Measurements from ENCODE around the gene DTNBP1. TPM values are rescaled to one million over a fixed set of nuclear protein-coding genes. Genes with fewer than 3 reads are reported as not detected.

DTNBP1 gene, protein sequence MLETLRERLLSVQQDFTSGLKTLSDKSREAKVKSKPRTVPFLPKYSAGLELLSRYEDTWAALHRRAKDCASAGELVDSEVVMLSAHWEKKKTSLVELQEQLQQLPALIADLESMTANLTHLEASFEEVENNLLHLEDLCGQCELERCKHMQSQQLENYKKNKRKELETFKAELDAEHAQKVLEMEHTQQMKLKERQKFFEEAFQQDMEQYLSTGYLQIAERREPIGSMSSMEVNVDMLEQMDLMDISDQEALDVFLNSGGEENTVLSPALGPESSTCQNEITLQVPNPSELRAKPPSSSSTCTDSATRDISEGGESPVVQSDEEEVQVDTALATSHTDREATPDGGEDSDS
- 17.9 TPM for polyA plus RNA-seq (2012; ENCODE audit: insufficient read depth, insufficient read length, low read depth)

DNA sequence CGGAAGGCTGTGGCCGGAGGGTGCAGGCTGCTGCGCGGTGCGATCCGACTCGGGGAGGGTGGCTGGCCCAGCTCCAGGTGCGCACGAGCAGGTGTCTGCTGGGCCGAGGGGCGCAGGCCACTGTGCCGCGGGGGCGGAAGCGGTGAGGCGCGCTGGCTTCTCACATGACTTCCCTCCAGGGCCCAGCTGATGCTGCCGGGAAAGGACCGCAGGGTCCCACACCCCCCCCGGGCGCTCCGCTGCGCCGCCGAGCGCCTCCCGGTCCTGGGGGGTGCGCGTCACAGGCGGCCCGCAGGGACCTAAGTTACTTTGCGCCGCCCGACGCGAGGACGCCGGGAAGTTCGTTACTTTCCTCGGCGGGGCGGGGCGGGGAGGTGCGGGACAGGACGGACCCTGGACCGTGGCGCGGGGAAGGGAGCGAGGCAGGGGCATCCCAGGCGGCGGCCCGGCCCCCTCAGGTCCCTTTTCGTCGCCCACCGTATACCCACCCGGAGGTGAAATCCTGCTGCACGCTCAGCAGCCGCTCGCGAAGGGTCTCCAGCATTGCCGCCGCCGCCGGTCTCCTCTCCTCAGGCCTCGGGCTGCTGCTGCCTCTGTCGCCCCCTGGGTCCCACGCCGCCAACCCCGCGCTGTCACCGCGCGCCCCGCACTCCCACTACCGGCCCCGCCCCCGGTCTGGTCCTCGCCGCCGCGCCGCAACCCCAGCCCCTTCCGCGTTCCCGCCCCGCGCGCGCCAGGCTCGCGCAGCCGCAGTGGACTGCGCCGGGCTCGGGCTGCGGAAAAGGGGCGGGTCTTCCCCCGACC, at the start of gene DTNBP1:
Gene DTNBP1 (minus strand): TSS at position 703 of the 804 bp plus-strand sequence. CDS start 159 bp downstream, at position 544.
- H3K4me1 ChIP-seq: no peaks in the 10 kb centered on the region
- H3K36me3 ChIP-seq: no peaks in the 10 kb centered on the region
- H3K27me3 ChIP-seq: peaks cover 3% of the 10 kb centered on the region
- no peaks in the 10 kb centered on the region for H3K9me3 ChIP-seq
- H3K4me3 ChIP-seq (ENCODE audit: low read depth, low read length): peak within 1 kb of the TSS; percentile 73
- TF ChIP-seq, protein P1, sequence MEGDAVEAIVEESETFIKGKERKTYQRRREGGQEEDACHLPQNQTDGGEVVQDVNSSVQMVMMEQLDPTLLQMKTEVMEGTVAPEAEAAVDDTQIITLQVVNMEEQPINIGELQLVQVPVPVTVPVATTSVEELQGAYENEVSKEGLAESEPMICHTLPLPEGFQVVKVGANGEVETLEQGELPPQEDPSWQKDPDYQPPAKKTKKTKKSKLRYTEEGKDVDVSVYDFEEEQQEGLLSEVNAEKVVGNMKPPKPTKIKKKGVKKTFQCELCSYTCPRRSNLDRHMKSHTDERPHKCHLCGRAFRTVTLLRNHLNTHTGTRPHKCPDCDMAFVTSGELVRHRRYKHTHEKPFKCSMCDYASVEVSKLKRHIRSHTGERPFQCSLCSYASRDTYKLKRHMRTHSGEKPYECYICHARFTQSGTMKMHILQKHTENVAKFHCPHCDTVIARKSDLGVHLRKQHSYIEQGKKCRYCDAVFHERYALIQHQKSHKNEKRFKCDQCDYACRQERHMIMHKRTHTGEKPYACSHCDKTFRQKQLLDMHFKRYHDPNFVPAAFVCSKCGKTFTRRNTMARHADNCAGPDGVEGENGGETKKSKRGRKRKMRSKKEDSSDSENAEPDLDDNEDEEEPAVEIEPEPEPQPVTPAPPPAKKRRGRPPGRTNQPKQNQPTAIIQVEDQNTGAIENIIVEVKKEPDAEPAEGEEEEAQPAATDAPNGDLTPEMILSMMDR (IDR thresholded peaks at IDR 0.05; ENCODE audit: low read depth, low read length): no peak
- peak; percentile 87 for DNase-seq

DNA sequence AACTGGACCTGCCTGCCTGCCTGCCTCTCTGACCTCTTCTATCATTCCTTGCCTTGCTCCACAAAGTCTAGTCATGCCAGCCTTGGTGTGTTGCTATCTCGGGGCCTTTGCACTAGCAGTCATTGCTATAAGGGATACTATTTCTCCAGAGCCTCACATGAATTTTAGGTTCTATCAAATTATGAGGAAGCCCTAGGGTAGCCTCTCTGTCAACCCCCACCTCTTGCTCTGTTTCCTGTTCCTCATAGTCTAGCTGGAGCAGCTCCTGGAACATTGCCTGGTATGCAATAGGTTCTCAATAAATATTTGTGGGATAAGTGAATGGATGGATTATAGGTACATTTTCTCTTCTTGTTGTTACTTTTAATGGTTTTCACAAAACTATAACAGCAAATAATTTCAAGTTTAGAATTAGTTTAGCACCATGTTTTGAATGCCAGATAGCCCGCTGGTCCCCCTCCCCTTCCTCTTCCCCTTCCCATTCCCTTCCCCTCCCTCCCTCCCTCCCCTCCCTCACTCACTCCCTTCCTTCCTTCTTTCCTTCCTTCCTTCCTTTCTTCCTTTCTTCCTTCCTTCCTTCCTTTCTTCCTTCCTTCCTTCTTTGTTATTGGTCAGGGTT, 46.9 kb upstream of the DTNBP1 start:
- Histone ChIP-seq H3K9me3 (no peaks in the 10 kb centered on the region), H3K27me3 (no peaks in the 10 kb centered on the region), H3K4me3 (ENCODE audit: low read depth, low read length) (no peak overlapping the region), H3K36me3 (no peaks in the 10 kb centered on the region), H3K4me1 (no peaks in the 10 kb centered on the region)
- TF ChIP-seq, protein P1 (IDR thresholded peaks at IDR 0.05; ENCODE audit: low read depth, low read length): no peak
- no peak for DNase-seq

DNA sequence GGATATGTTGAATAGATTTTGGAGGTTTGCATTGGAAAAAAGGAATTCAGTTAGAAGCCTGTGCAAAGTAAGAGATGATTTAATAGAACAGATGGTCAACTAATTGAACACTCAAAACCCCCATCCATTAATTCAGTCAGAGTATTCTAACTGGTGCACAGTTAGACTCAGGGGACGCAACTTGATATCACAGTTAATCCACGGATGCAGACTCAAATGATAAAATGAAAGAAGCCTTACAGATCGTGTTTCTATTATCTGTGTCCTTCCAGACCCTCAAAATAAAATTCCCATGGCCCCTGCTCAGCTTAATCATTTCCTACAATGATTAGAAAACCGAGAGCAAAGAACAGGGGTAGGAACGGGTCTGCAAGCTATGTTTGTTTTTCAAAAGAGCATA, 45.4 kb upstream of the DTNBP1 start:
- Histone ChIP-seq H3K4me1 (no peaks in the 10 kb centered on the region), H3K4me3 (ENCODE audit: low read depth, low read length) (no peak overlapping the region), H3K36me3 (no peaks in the 10 kb centered on the region), H3K27me3 (no peaks in the 10 kb centered on the region), H3K9me3 (no peaks in the 10 kb centered on the region)
- DNase-seq: no peak
- TF ChIP-seq, protein P1 (IDR thresholded peaks at IDR 0.05; ENCODE audit: low read depth, low read length): no peak

DNA sequence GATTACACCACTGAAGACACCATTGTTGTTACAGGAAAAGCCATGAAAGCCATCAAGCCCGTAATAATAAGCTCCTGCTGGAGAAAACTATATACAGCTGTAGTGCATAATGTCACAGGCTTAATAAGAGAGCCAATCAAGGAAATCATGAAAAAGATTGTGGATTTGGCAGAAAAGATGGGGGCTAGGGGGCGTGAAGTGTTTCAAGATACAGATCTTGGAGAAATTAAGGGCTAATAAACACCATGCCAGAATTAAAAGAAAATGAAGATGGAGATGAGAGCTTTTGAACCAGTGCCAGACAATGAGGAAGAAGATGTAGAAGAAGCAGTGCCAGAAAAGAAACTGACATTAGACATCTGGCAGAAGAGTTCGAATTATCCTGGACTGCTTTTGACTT, 43.2 kb upstream of the DTNBP1 start:
- Histone ChIP-seq H3K36me3 (no peaks in the 10 kb centered on the region), H3K27me3 (no peaks in the 10 kb centered on the region), H3K4me3 (ENCODE audit: low read depth, low read length) (no peak overlapping the region), H3K9me3 (no peaks in the 10 kb centered on the region), H3K4me1 (no peaks in the 10 kb centered on the region)
- TF ChIP-seq, protein P1 (IDR thresholded peaks at IDR 0.05; ENCODE audit: low read depth, low read length): no peak
- no peak for DNase-seq

DNA sequence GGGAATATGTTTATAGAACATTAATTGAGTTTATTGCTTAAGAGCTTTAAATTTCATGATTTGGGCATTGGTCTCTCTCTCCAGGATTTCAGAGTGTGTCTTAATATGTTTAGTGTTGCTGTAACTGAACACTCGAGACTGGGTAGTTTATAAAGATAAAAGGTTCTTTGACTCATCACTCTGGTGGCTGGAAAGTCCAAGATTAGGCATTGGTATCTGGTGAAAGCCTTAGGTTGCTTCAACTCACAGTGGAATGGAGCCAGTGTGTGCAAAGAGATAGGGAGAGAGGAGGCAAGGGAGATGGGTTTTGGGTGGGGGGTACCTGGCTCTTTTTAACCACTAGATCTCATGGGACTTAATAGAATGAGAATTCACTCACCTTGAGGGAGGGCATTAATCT, 35.6 kb upstream of the DTNBP1 start:
- TF ChIP-seq, protein P1 (IDR thresholded peaks at IDR 0.05; ENCODE audit: low read depth, low read length): no peak
- Histone ChIP-seq H3K27me3 (no peaks in the 10 kb centered on the region), H3K4me3 (ENCODE audit: low read depth, low read length) (no peak overlapping the region), H3K9me3 (no peaks in the 10 kb centered on the region), H3K4me1 (no peaks in the 10 kb centered on the region), H3K36me3 (no peaks in the 10 kb centered on the region)
- no peak for DNase-seq
